H9 (cell line): ENCODE data around the gene COQ4. TPM values are rescaled to one million over a fixed set of nuclear protein-coding genes. Genes with fewer than 3 reads are reported as not detected.
A peak's percentile ranks its signal among the peaks of the same experiment; 100 is the strongest.

Source experiments
- DNase-seq: peaks from one replicate; pipeline ENCODE4 v3.0.0-alpha.2; 2017
- H2AFZ ChIP-seq: one replicate; pipeline ENCODE4 v1.6.1; 2013; ENCODE audit warnings: mild to moderate bottlenecking, low read length, control low read depth, moderate library complexity
- H2AK5ac ChIP-seq: 2 replicates; pipeline ENCODE4 v1.6.1; 2013; ENCODE audit warnings: low read length, control low read depth, mixed read lengths; ENCODE audit not compliant: insufficient read length
- H2BK120ac ChIP-seq: one replicate; pipeline ENCODE4 v1.6.1; 2013; ENCODE audit warnings: low read depth, mild to moderate bottlenecking, low read length, control low read depth, inconsistent platforms; ENCODE audit not compliant: poor library complexity, severe bottlenecking
- H2BK12ac ChIP-seq: 2 replicates; pipeline ENCODE4 v1.6.1; 2013; ENCODE audit warnings: low read length, control low read depth, mixed read lengths, low read depth; ENCODE audit not compliant: insufficient read length
- H2BK15ac ChIP-seq: 2 replicates; pipeline ENCODE4 v1.6.1; 2013; ENCODE audit warnings: low read depth, low read length, control low read depth
- H2BK20ac ChIP-seq: one replicate; pipeline ENCODE4 v1.6.1; 2013; ENCODE audit warnings: low read depth, mild to moderate bottlenecking, low read length, control low read depth, inconsistent platforms; ENCODE audit not compliant: poor library complexity, severe bottlenecking
- H2BK5ac ChIP-seq: 2 replicates; pipeline ENCODE4 v1.6.1; 2013; ENCODE audit warnings: low read length, control low read depth, mixed read lengths; ENCODE audit not compliant: insufficient read length
- H3K14ac ChIP-seq: 2 replicates; pipeline ENCODE4 v1.6.1; 2013; ENCODE audit warnings: low read length, control low read depth; ENCODE audit not compliant: insufficient read depth
- H3K18ac ChIP-seq: 2 replicates; pipeline ENCODE4 v1.6.1; 2013; ENCODE audit warnings: low read depth, mild to moderate bottlenecking, mixed read lengths, low read length, control low read depth; ENCODE audit not compliant: insufficient read length
- H3K23ac ChIP-seq: 2 replicates; pipeline ENCODE4 v1.6.1; 2013; ENCODE audit warnings: low read length, control low read depth, mixed read lengths, low read depth; ENCODE audit not compliant: insufficient read length
- H3K23me2 ChIP-seq: 2 replicates; pipeline ENCODE4 v1.6.1; 2013; ENCODE audit warnings: low read depth, mild to moderate bottlenecking, mixed read lengths, low read length, control low read depth; ENCODE audit not compliant: insufficient read length, poor library complexity, severe bottlenecking
- H3K27ac ChIP-seq: 2 replicates; pipeline ENCODE4 v1.5.1; 2013; ENCODE audit warnings: low read length, control low read depth, mixed read lengths, low read depth; ENCODE audit not compliant: insufficient read length
- H3K27me3 ChIP-seq: 2 replicates; pipeline ENCODE4 v1.6.1; 2013; ENCODE audit warnings: low read length, control low read depth, inconsistent platforms; ENCODE audit not compliant: insufficient read depth
- H3K4ac ChIP-seq: 2 replicates; pipeline ENCODE4 v1.6.1; 2013; ENCODE audit warnings: low read depth, mild to moderate bottlenecking, control low read depth, inconsistent platforms, low read length, moderate library complexity
- H3K4me1 ChIP-seq: 2 replicates; pipeline ENCODE4 v1.6.1; 2013; ENCODE audit warnings: low read length, control low read depth, inconsistent platforms; ENCODE audit not compliant: insufficient read depth
- H3K4me2 ChIP-seq: 2 replicates; pipeline ENCODE4 v1.6.1; 2013; ENCODE audit warnings: low read length, control low read depth, mixed read lengths; ENCODE audit not compliant: insufficient read length, insufficient read depth
- H3K56ac ChIP-seq: 2 replicates; pipeline ENCODE4 v1.6.1; 2013; ENCODE audit warnings: low read depth, mild to moderate bottlenecking, mixed read lengths, low read length, control low read depth; ENCODE audit not compliant: insufficient read length
- H3K79me1 ChIP-seq: 2 replicates; pipeline ENCODE4 v1.6.1; 2013; ENCODE audit warnings: low read depth, mild to moderate bottlenecking, moderate library complexity, low read length, control low read depth, inconsistent platforms; ENCODE audit not compliant: insufficient read depth, poor library complexity, severe bottlenecking
- H3K79me2 ChIP-seq: 2 replicates; pipeline ENCODE4 v1.6.1; 2013; ENCODE audit warnings: low read length, control low read depth, inconsistent platforms; ENCODE audit not compliant: insufficient read depth
- H3K9ac ChIP-seq: 2 replicates; pipeline ENCODE4 v1.6.1; 2013; ENCODE audit warnings: low read length, control low read depth, mixed read lengths; ENCODE audit not compliant: insufficient read length; ENCODE audit errors: extremely low read depth
- H3K9me3 ChIP-seq: one replicate; pipeline ENCODE4 v1.6.1; 2013; ENCODE audit warnings: low read depth, low read length, inconsistent platforms; ENCODE audit not compliant: control insufficient read depth
- H3T11ph ChIP-seq: one replicate; pipeline ENCODE4 v1.6.1; 2013; ENCODE audit warnings: mild to moderate bottlenecking, low read length, control low read depth, inconsistent platforms
- H4K20me1 ChIP-seq: one replicate; pipeline ENCODE4 v1.6.1; 2013; ENCODE audit not compliant: control insufficient read depth, insufficient read length, insufficient read depth
- H4K5ac ChIP-seq: 2 replicates; pipeline ENCODE4 v1.6.1; 2013; ENCODE audit warnings: low read depth, mild to moderate bottlenecking, mixed read lengths, low read length, control low read depth; ENCODE audit not compliant: insufficient read length
- H4K8ac ChIP-seq: replicated peaks from 2 replicates; pipeline ENCODE4 v1.6.1; 2013; ENCODE audit warnings: low read length, control low read depth, mixed read lengths, low read depth; ENCODE audit not compliant: insufficient read length
- H4K91ac ChIP-seq: 2 replicates; pipeline ENCODE4 v1.6.1; 2013; ENCODE audit warnings: low read depth, mild to moderate bottlenecking, moderate library complexity, mixed read lengths, low read length, control low read depth; ENCODE audit not compliant: insufficient read length
- H3K27ac Mint-ChIP-seq, 3 experiments: 2 replicates in 2 of 3; 3 replicates in 1 of 3; pipeline ENCODE4 v1.8.0; 2020 to 2021; ENCODE audit warnings: mixed read lengths in 3 of 3, mild to moderate bottlenecking in 1 of 3, moderate library complexity in 1 of 3
- H3K27me3 Mint-ChIP-seq: 2 replicates; pipeline ENCODE4 v1.8.0; 2021; ENCODE audit warnings: low read depth, mild to moderate bottlenecking, moderate library complexity, mixed read lengths
- H3K36me3 Mint-ChIP-seq, 3 experiments: 2 replicates in 2 of 3; 3 replicates in 1 of 3; pipeline ENCODE4 v1.8.0; 2020 to 2021; ENCODE audit warnings: low read depth in 3 of 3, mixed read lengths in 3 of 3; ENCODE audit not compliant: insufficient read depth in 1 of 3
- H3K4me1 Mint-ChIP-seq, 2 experiments: 2 replicates each; pipeline ENCODE4 v1.8.0; 2020; ENCODE audit warnings: mixed read lengths in 2 of 2
- H3K4me3 Mint-ChIP-seq, 2 experiments: 2 replicates in 1 of 2; 3 replicates in 1 of 2; pipeline ENCODE4 v1.8.0; 2020 to 2021; ENCODE audit warnings: mild to moderate bottlenecking in 2 of 2, mixed read lengths in 2 of 2, moderate library complexity in 1 of 2
- H3K9me3 Mint-ChIP-seq, 2 experiments: 2 replicates in 1 of 2; 3 replicates in 1 of 2; pipeline ENCODE4 v1.8.0; 2020; ENCODE audit warnings: mild to moderate bottlenecking in 2 of 2, mixed read lengths in 2 of 2, moderate library complexity in 1 of 2
- WGBS: extraction: QIAGEN DNeasy Blood & Tissue Kit; methylation state at CpG from one replicate; pipeline ENCODE4 v1.1.7; 2013; ENCODE audit warnings: missing lambda C conversion rate, low lambda C conversion rate, mixed read lengths; ENCODE audit not compliant: insufficient read length; ENCODE audit errors: extremely low coverage; 5-methylcytosine and 5-hydroxymethylcytosine counted together
- total RNA-seq: library from RNA; stranded (reverse); gene quantifications from 2 replicates; pipeline ENCODE4 v1.2.1, GENCODE V29; 2021
- TF ChIP-seq, protein P1 (sequence below): fragments of 200-600 bp; sonication (generic); conservative IDR thresholded peaks from 3 replicates; pipeline ENCODE4 v1.8.0; 2021; ENCODE audit warnings: antibody characterized with exemption, mild to moderate bottlenecking

The COQ4 gene
- total RNA-seq, 1 experiment from 2014 or later, result 38.4 TPM

DNA sequence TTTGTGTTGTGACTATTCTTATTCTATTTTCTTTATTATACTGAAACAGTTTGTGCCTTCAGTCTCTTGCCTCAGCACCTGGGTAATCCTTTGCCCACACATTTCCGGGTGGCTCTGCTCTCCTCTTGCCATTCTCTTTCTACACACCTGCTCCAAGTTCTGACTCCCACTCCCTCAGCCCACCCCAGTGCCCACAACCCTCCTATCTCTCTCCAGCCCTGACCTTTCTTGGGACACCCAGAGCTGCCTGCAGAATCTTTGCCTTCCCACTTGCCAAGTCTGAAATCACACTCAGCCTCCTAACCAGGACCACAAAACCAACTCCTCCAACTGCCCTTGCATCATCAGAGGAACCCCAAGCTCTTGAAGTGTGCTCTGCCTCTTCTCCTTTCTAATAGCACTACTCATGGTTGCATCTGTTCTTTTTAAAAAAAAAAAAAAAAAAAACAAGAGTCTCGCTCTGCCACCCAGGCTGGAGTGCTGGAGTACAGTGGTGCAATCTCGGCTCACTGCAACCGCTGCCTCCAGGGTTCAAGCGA is 42.5 kb upstream of the COQ4 start:
- Histone ChIP-seq H3K27ac (no peak overlapping the region), H2AFZ (no peak overlapping the region), H4K5ac (no peak overlapping the region), H4K20me1 (no peaks in the 10 kb centered on the region), H3K18ac (no peak overlapping the region), H3K9me3 (no peaks in the 10 kb centered on the region), H2AK5ac (no peak overlapping the region), H2BK5ac (no peak overlapping the region), H3K23me2 (peaks cover 8% of the 10 kb centered on the region), H3K4ac (no peak overlapping the region), H3K4me2 (no peak overlapping the region), H2BK20ac (no peak overlapping the region), H3K14ac (no peak overlapping the region), H4K8ac (no peak overlapping the region), H4K91ac (no peak overlapping the region), H3K79me2 (no peaks in the 10 kb centered on the region), H3K23ac (no peak overlapping the region), H3T11ph (no peak overlapping the region), H3K79me1 (no peaks in the 10 kb centered on the region), H3K56ac (no peak overlapping the region), H3K9ac (no peak overlapping the region), H3K4me1 (no peaks in the 10 kb centered on the region), H2BK12ac (no peak overlapping the region), H3K27me3 (no peaks in the 10 kb centered on the region), H2BK15ac (no peak overlapping the region), H2BK120ac (no peak overlapping the region)
- Mint-ChIP-seq H3K4me3 (no peak overlapping the region), H3K4me1 (peaks cover 6 to 12% of the 10 kb centered on the region in 2 experiments), H3K27ac (0 out of 7 replicates have a peak overlapping the region, but pooled peaks of 1 of the 3 experiments have one; percentile 34), H3K9me3 (peaks cover 0 to 4% of the 10 kb centered on the region in 2 experiments; a peak in 1 of 5 replicates), H3K27me3 (no peaks in the 10 kb centered on the region; the same call in 1 of the 2 replicates), H3K36me3 (peaks cover 0 to 6% (median 0%) of the 10 kb centered on the region in 3 experiments; a peak in 2 of 7 replicates)
- WGBS, result no CpG with 5 or more reads among the region's 5 CpGs
- no peak for DNase-seq
- TF ChIP-seq, protein P1, sequence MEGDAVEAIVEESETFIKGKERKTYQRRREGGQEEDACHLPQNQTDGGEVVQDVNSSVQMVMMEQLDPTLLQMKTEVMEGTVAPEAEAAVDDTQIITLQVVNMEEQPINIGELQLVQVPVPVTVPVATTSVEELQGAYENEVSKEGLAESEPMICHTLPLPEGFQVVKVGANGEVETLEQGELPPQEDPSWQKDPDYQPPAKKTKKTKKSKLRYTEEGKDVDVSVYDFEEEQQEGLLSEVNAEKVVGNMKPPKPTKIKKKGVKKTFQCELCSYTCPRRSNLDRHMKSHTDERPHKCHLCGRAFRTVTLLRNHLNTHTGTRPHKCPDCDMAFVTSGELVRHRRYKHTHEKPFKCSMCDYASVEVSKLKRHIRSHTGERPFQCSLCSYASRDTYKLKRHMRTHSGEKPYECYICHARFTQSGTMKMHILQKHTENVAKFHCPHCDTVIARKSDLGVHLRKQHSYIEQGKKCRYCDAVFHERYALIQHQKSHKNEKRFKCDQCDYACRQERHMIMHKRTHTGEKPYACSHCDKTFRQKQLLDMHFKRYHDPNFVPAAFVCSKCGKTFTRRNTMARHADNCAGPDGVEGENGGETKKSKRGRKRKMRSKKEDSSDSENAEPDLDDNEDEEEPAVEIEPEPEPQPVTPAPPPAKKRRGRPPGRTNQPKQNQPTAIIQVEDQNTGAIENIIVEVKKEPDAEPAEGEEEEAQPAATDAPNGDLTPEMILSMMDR, result no peak
